K562 (cell line): ENCODE results near the gene KLK6. TPM values are rescaled to one million over a fixed set of nuclear protein-coding genes. Genes with fewer than 3 reads are reported as not detected.

Source experiments
- ATAC-seq: fragments of 200-7000 bp; cut with Tn5 transposase; 3 replicates; pipeline ENCODE4 v1.9.1; 2020; ENCODE audit warnings: moderate library complexity
- BruUV-seq: library from RNA; stranded (reverse); fragments of 400-500 nt; replicated peaks from 2 replicates; lab custom pipeline; 2021; lab: Mats Ljungman, UMichigan
- CTCF ChIA-PET: fragments of 300-600 bp; formaldehyde crosslinking; extraction: SDS; loops from one replicate; lab custom pipeline; 2021; ENCODE audit warnings: low intra/inter-chr PET ratio; lab: Yijun Ruan, JAX
- POLR2A ChIA-PET: fragments of 300-600, 350-650 bp; sonication (Branson Sonifier 250); formaldehyde crosslinking; extraction: SDS; loops from one replicate; lab custom pipeline; 2021; ENCODE audit warnings: antibody characterized with exemption, inconsistent platforms; lab: Yijun Ruan, JAX
- DNase-seq, 4 experiments: peaks; one replicate each; pipeline versions ENCODE4 v3.0.0 to v3.0.0-alpha.2; 2011 to 2018; ENCODE audit warnings: low spot score in 3 of 4, mixed read lengths in 3 of 4; ENCODE audit errors: extremely low read depth in 1 of 4
- FAIRE-seq: peaks from 2 replicates; lab custom pipeline; 2011; peaks lifted over from hg19 to GRCh38; lab: Jason Lieb, UNC
- H2AFZ ChIP-seq: 2 replicates; pipeline ENCODE4 v1.6.0; 2011; ENCODE audit warnings: low read depth, low read length, control low read depth, inconsistent platforms
- H3K27ac ChIP-seq: fragments of 200-600 bp; 3 replicates; pipeline ENCODE4 v1.8.0; 2011; ENCODE audit warnings: low read depth, mild to moderate bottlenecking, control low read depth, inconsistent platforms, low read length, moderate library complexity, mixed read lengths; ENCODE audit errors: extremely low read depth
- H3K27me3 ChIP-seq, 2 experiments: fragments of 300-600 bp in 1 of 2; 2 replicates in 1 of 2; 3 replicates in 1 of 2; pipeline versions ENCODE4 v1.6.0 to v1.8.0; 2011; ENCODE audit warnings: inconsistent platforms in 2 of 2, low read length in 2 of 2, mild to moderate bottlenecking in 1 of 2, mixed read lengths in 1 of 2, moderate library complexity in 1 of 2; ENCODE audit not compliant: control insufficient read depth in 2 of 2, insufficient read depth in 2 of 2
- H3K36me3 ChIP-seq: fragments of 300-600 bp; 3 replicates; pipeline ENCODE4 v1.8.0; 2011; ENCODE audit warnings: mild to moderate bottlenecking, low read length, inconsistent platforms; ENCODE audit not compliant: control insufficient read depth, insufficient read depth
- H3K4me1 ChIP-seq, 2 experiments: fragments of 200-600 bp in 1 of 2; replicated peaks in 1 of 2; 2 replicates in 1 of 2; 3 replicates in 1 of 2; pipeline versions ENCODE4 v1.5.1 to v1.8.0; 2011; ENCODE audit warnings: inconsistent platforms in 2 of 2, low read length in 2 of 2, mild to moderate bottlenecking in 1 of 2, mixed read lengths in 1 of 2, moderate library complexity in 1 of 2; ENCODE audit not compliant: control insufficient read depth in 2 of 2, insufficient read depth in 2 of 2
- H3K4me2 ChIP-seq: 2 replicates; pipeline ENCODE4 v1.6.1; 2011; ENCODE audit warnings: low read length, control low read depth, inconsistent platforms, mixed read lengths; ENCODE audit not compliant: insufficient read depth
- H3K4me3 ChIP-seq: fragments of 200-600 bp; sonication (generic), shearing (Covaris generic); 2 replicates; pipeline ENCODE4 v1.5.1; 2016; ENCODE audit warnings: control low read depth, inconsistent platforms
- H3K79me2 ChIP-seq: fragments of 200-600 bp; 3 replicates; pipeline ENCODE4 v1.8.0; 2011; ENCODE audit warnings: low read length, inconsistent platforms; ENCODE audit not compliant: control insufficient read depth, insufficient read depth
- H3K9ac ChIP-seq, 2 experiments: 2 replicates each; pipeline versions ENCODE4 v1.6.0 to v1.6.1; 2011; ENCODE audit warnings: low read depth in 2 of 2, low read length in 2 of 2, control low read depth in 1 of 2, inconsistent platforms in 1 of 2, mild to moderate bottlenecking in 1 of 2, mixed read lengths in 1 of 2; ENCODE audit not compliant: insufficient read depth in 1 of 2
- H3K9me1 ChIP-seq: one replicate; pipeline ENCODE4 v1.6.0; 2011; ENCODE audit warnings: inconsistent platforms, mild to moderate bottlenecking, low read length, moderate library complexity; ENCODE audit not compliant: control insufficient read depth, insufficient read depth
- H3K9me3 ChIP-seq: replicated peaks from 2 replicates; pipeline ENCODE4 v1.5.1; 2011; ENCODE audit warnings: low read depth, low read length, inconsistent platforms; ENCODE audit not compliant: control insufficient read depth, insufficient read depth
- H4K20me1 ChIP-seq: replicated peaks from 2 replicates; pipeline ENCODE4 v1.6.1; 2011; ENCODE audit warnings: low read length, inconsistent platforms, mixed read lengths; ENCODE audit not compliant: control insufficient read depth, insufficient read depth
- ATF2 ChIP-seq: sonication (generic); formaldehyde crosslinking; IDR thresholded peaks from 2 replicates; pipeline ENCODE4 v1.8.1; 2022; ENCODE audit warnings: missing genetic modification reagents
- E2F1 ChIP-seq: sonication (generic); formaldehyde crosslinking; IDR thresholded peaks from 2 replicates; pipeline ENCODE4 v1.8.1; 2023; ENCODE audit warnings: mild to moderate bottlenecking, missing genetic modification reagents, moderate library complexity
- GTF3C2 ChIP-seq: IDR thresholded peaks from 3 replicates; pipeline ENCODE4 v1.6.1; 2011; ENCODE audit warnings: borderline replicate concordance, mild to moderate bottlenecking, moderate library complexity; ENCODE audit not compliant: insufficient read length; ENCODE audit errors: extremely low read depth
- HDAC1 ChIP-seq, 2 experiments: fragments of 450-650 bp; IDR thresholded peaks; 2 replicates each; pipeline ENCODE4 v1.6.1; 2016 to 2017; ENCODE audit warnings: inconsistent platforms in 1 of 2, mild to moderate bottlenecking in 1 of 2, moderate library complexity in 1 of 2
- ILK ChIP-seq: fragments of 450-650 bp; IDR thresholded peaks from 2 replicates; pipeline ENCODE4 v1.6.1; 2016; ENCODE audit warnings: missing genetic modification characterization, low read depth, mild to moderate bottlenecking, missing compliant biosample characterization, moderate library complexity, borderline replicate concordance
- PHB ChIP-seq: fragments of 250-450 bp; sonication (Bioruptor Pico); IDR thresholded peaks from 2 replicates; pipeline ENCODE4 v1.5.0; 2021
- SREBF1 ChIP-seq: fragments of 150-350 bp; IDR thresholded peaks from 2 replicates; pipeline ENCODE4 v1.6.1; 2014; ENCODE audit warnings: antibody characterized with exemption, low read depth, low read length, borderline replicate concordance
- ZBTB9 ChIP-seq: fragments of 450-650 bp; formaldehyde crosslinking; IDR thresholded peaks from 2 replicates; pipeline ENCODE4 v1.4.0; 2020; ENCODE audit warnings: mild to moderate bottlenecking, moderate library complexity
- ZC3H11A ChIP-seq: IDR thresholded peaks from 2 replicates; pipeline ENCODE4 v1.6.1; 2012; ENCODE audit warnings: low read depth, low read length, improper control_type of control experiment
- ZNF449 ChIP-seq: fragments of 250-450 bp; sonication (Bioruptor Pico); IDR thresholded peaks from 2 replicates; pipeline ENCODE4 v1.8.0; 2022; ENCODE audit warnings: moderate library complexity, mild to moderate bottlenecking, inconsistent platforms
- ZNF695 ChIP-seq: fragments of 450-650 bp; formaldehyde crosslinking; IDR thresholded peaks from 2 replicates; pipeline ENCODE4 v1.4.0; 2020; ENCODE audit warnings: mild to moderate bottlenecking, moderate library complexity
- ZNF75A ChIP-seq: fragments of 450-650 bp; formaldehyde crosslinking; IDR thresholded peaks from 2 replicates; pipeline ENCODE4 v1.4.0; 2020; ENCODE audit warnings: mild to moderate bottlenecking
- WGBS: fragments of 100-300 bp; shearing (Covaris generic); methylation state at CpG from one replicate; pipeline ENCODE4 v1.1.6; 2016; ENCODE audit warnings: low coverage, mixed read lengths; ENCODE audit not compliant: insufficient coverage; ENCODE audit errors: missing lambda C conversion rate; 5-methylcytosine and 5-hydroxymethylcytosine counted together
- in situ Hi-C: fragments of 300-500 bp; cut with MboI; formaldehyde crosslinking; loops from 4 replicates; pipeline ENCODE4 v1.15.0; 2018; ENCODE audit warnings: inconsistent platforms, mixed read lengths
- intact Hi-C: fragments of 100-400 bp; cut with micrococcal nuclease; formaldehyde crosslinking; loops from 2 replicates; pipeline ENCODE4 v1.14.2; 2022
- polyA plus RNA-seq, 8 experiments: library from polyadenylated mRNA; depleted of rRNA in 4 of 8; stranded (reverse) in 5 of 8; unstranded in 3 of 8; fragments of >200 nt; fragmentation: Nextera tagmentation in 2 of 8; fragmentation: Illumina TruSeq in 1 of 8; extraction: Ambion mirVana in 2 of 8; extraction: Trizol in 1 of 8; gene quantifications; 2 replicates each; pipeline versions ENCODE4 v1.2.1 to v1.2.3, GENCODE V29; 2011 to 2014; ENCODE audit warnings: inconsistent platforms in 1 of 8, missing spikeins in 1 of 8
- total RNA-seq, 7 experiments: library from RNA; depleted of rRNA in 6 of 7; stranded (reverse); fragments of >200 nt in 6 of 7; fragmentation: Illumina TruSeq in 2 of 7; extraction: Trizol in 2 of 7; gene quantifications; 2 replicates each; pipeline versions ENCODE4 v1.2.1 to v1.2.3, GENCODE V29; 2011 to 2021; ENCODE audit warnings: low replicate concordance in 1 of 7

KLK6 gene
- total and polyA plus RNA-seq, 9 of the 15 experiments (the other 6 are each of a cell fraction or from before 2014, with no cell fraction given): not detected

- TF ChIP-seq ZNF695: no peak
Observed at GRCh38 chr19:50925734-50926133, 43.7 kb downstream of the KLK6 start (continued).

GRCh38 chr19:50924586-50924985 lies 44.8 kb downstream of the KLK6 start:
- CTCF ChIA-PET: interaction anchor here (0.7 kb wide), 1 partner anchor 170 kb away, joined by 5 read pairs; no protein-coding TSS in a partner anchor
- no peaks in the 10 kb centered on the region for H3K9me3 ChIP-seq
- H3K9me1 ChIP-seq: no peaks in the 10 kb centered on the region
- in situ Hi-C loops (no loop called here), intact Hi-C loops (loop anchor here (5.0 kb wide), 2 partner anchors 52 to 387 kb away; partner anchors contain the start of gene KLK2)
- no peaks in the 10 kb centered on the region for H3K79me2 ChIP-seq
- no peak for ATAC-seq
- H3K4me3 ChIP-seq: no peak overlapping the region
- H2AFZ ChIP-seq: no peak overlapping the region
- no peak for FAIRE-seq
- no peak overlapping the region for H3K27ac ChIP-seq
- peaks cover 6 to 29% of the 10 kb centered on the region in 2 experiments; a peak in 3 of 5 replicates for H3K27me3 ChIP-seq
- POLR2A ChIA-PET: interaction anchor here (0.7 to 0.9 kb wide), 2 partner anchors 77 to 128 kb away, joined by 3 read pairs; no protein-coding TSS in a partner anchor
- no peak for DNase-seq
- no peaks in the 10 kb centered on the region for H3K36me3 ChIP-seq
- no peak for TF ChIP-seq ZNF449 (CRISPR knock-in tag)
- no peak for TF ChIP-seq HDAC1 (IDR thresholded peaks at IDR 0.05)
- no peak for TF ChIP-seq ATF2 (CRISPR knock-in tag)
- no peak for TF ChIP-seq PHB (CRISPR knock-in tag)
- no peak for TF ChIP-seq SREBF1
- TF ChIP-seq GTF3C2: no peak
- TF ChIP-seq ZC3H11A: no peak
- TF ChIP-seq ZBTB9 (CRISPR knock-in tag): no peak
- no peak for TF ChIP-seq E2F1
- no peak for TF ChIP-seq ZNF75A
- TF ChIP-seq ILK (tag): no peak
- H4K20me1 ChIP-seq: 0 out of 2 replicates have a peak, but pooled peaks cover 6% of the 10 kb centered on the region
- 5% methylated on average over 6 of the region's 6 CpGs for WGBS
- BruUV-seq: no TSS peak
- no peak overlapping the region for H3K4me2 ChIP-seq
- H3K4me1 ChIP-seq: no peaks in the 10 kb centered on the region
- H3K9ac ChIP-seq: no peak overlapping the region
